ENCODE data around the gene NXPE4. TPM values are rescaled to one million over a fixed set of nuclear protein-coding genes. Genes with fewer than 3 reads are reported as not detected.
"Not testable (repeated sequence)": the region's sequence is repeated elsewhere in the genome, so short reads cannot be mapped to it uniquely, and the experiment has no call there.

The NXPE4 gene
- total and polyA plus RNA-seq, 5 experiments from 2014 or later: not detected

- H3K36me3 Mint-ChIP-seq: no peaks in the 10 kb centered on the region
- no peaks in the 10 kb centered on the region for H3K27me3 Mint-ChIP-seq
- POLR2A ChIA-PET: no interaction called here
- no peak for ATAC-seq
- no peak for DNase-seq
- no peak overlapping the region for H3K27ac Mint-ChIP-seq
- no peaks in the 10 kb centered on the region for H3K4me1 Mint-ChIP-seq
- no peaks in the 10 kb centered on the region for H3K9me3 Mint-ChIP-seq
- H3K4me3 Mint-ChIP-seq: no peak overlapping the region
Measured at GRCh38 chr11:114616516-114616915, 20.9 kb upstream of the NXPE4 start.

GRCh38 chr11:114615448-114616361, 20.1 kb upstream of the NXPE4 start:
- H3K9me3 Mint-ChIP-seq: no peaks in the 10 kb centered on the region
- H3K27ac Mint-ChIP-seq: no peak overlapping the region
- no peak overlapping the region for H3K4me3 Mint-ChIP-seq
- no peaks in the 10 kb centered on the region for H3K4me1 Mint-ChIP-seq
- no peaks in the 10 kb centered on the region for H3K27me3 Mint-ChIP-seq
- POLR2A ChIA-PET: no interaction called here
- DNase-seq (no peak), ATAC-seq (no peak)
- no peaks in the 10 kb centered on the region for H3K36me3 Mint-ChIP-seq

GRCh38 chr11:114614127-114614720, 18.6 kb upstream of the NXPE4 start:
- H3K9me3 Mint-ChIP-seq: no peaks in the 10 kb centered on the region
- no peak overlapping the region for H3K27ac Mint-ChIP-seq
- H3K27me3 Mint-ChIP-seq: no peaks in the 10 kb centered on the region
- no peaks in the 10 kb centered on the region for H3K36me3 Mint-ChIP-seq
- no peak for ATAC-seq
- no peaks in the 10 kb centered on the region for H3K4me1 Mint-ChIP-seq
- no peak overlapping the region for H3K4me3 Mint-ChIP-seq
- no peak for DNase-seq
- POLR2A ChIA-PET: no interaction called here

- not testable (repeated sequence) for ATAC-seq, H3K4me3 Mint-ChIP-seq
Measured at GRCh38 chr11:114613094-114613493, 17.5 kb upstream of the NXPE4 start.

GRCh38 chr11:114612686-114613085, 17.1 kb upstream of the NXPE4 start:
- DNase-seq (no peak), ATAC-seq (no peak)
- no peaks in the 10 kb centered on the region for H3K4me1 Mint-ChIP-seq
- no peaks in the 10 kb centered on the region for H3K36me3 Mint-ChIP-seq
- H3K27me3 Mint-ChIP-seq: no peaks in the 10 kb centered on the region
- H3K9me3 Mint-ChIP-seq: no peaks in the 10 kb centered on the region
- POLR2A ChIA-PET: no interaction called here
- no peak overlapping the region for H3K27ac Mint-ChIP-seq
- no peak overlapping the region for H3K4me3 Mint-ChIP-seq

More at GRCh38 chr11:114613094-114613493, 17.5 kb upstream of the NXPE4 start:
- H3K9me3 Mint-ChIP-seq, DNase-seq, POLR2A ChIA-PET, H3K27me3 Mint-ChIP-seq, H3K27ac Mint-ChIP-seq, H3K4me1 Mint-ChIP-seq, H3K36me3 Mint-ChIP-seq: not testable (repeated sequence)

- H3K4me3 Mint-ChIP-seq, H3K9me3 Mint-ChIP-seq, H3K27ac Mint-ChIP-seq, H3K27me3 Mint-ChIP-seq, POLR2A ChIA-PET, H3K36me3 Mint-ChIP-seq, DNase-seq, H3K4me1 Mint-ChIP-seq, ATAC-seq: not testable (repeated sequence)
Measured at GRCh38 chr11:114612199-114612598, 16.6 kb upstream of the NXPE4 start.

GRCh38 chr11:114610984-114611944, 15.7 kb upstream of the NXPE4 start:
- Mint-ChIP-seq H3K27me3 (no peaks in the 10 kb centered on the region), H3K4me3 (no peak overlapping the region), H3K9me3 (peaks cover 0 to 5% (median 0%) of the 10 kb centered on the region in 9 donors), H3K27ac (no peak overlapping the region), H3K4me1 (no peaks in the 10 kb centered on the region), H3K36me3 (no peaks in the 10 kb centered on the region)
- no peak for ATAC-seq
- POLR2A ChIA-PET: no interaction called here
- DNase-seq: no peak

GRCh38 chr11:114610550-114610949, 15.0 kb upstream of the NXPE4 start:
- POLR2A ChIA-PET: no interaction called here
- no peak overlapping the region for H3K4me3 Mint-ChIP-seq

GRCh38 chr11:114609429-114609828, 13.8 kb upstream of the NXPE4 start:
- Mint-ChIP-seq H3K27me3 (no peaks in the 10 kb centered on the region), H3K4me3 (no peak overlapping the region), H3K27ac (no peak overlapping the region), H3K4me1 (no peaks in the 10 kb centered on the region), H3K36me3 (no peaks in the 10 kb centered on the region), H3K9me3 (peaks cover 0 to 5% (median 0%) of the 10 kb centered on the region in 9 donors)
- ATAC-seq (no peak), DNase-seq (no peak)
- POLR2A ChIA-PET: no interaction called here

More at GRCh38 chr11:114610550-114610949, 15.0 kb upstream of the NXPE4 start:
- Mint-ChIP-seq H3K36me3 (no peaks in the 10 kb centered on the region), H3K9me3 (peaks cover 0 to 5% (median 0%) of the 10 kb centered on the region in 9 donors), H3K4me1 (no peaks in the 10 kb centered on the region), H3K27me3 (no peaks in the 10 kb centered on the region), H3K27ac (no peak overlapping the region)
- DNase-seq: no peak
- ATAC-seq: no peak

- H3K4me1 Mint-ChIP-seq, H3K36me3 Mint-ChIP-seq, ATAC-seq, H3K27ac Mint-ChIP-seq, POLR2A ChIA-PET, H3K9me3 Mint-ChIP-seq, DNase-seq, H3K4me3 Mint-ChIP-seq, H3K27me3 Mint-ChIP-seq: not testable (repeated sequence)
Measured at GRCh38 chr11:114608605-114609004, 13.0 kb upstream of the NXPE4 start.

- no peak for DNase-seq
- Mint-ChIP-seq H3K4me3 (no peak overlapping the region), H3K27ac (no peak overlapping the region), H3K36me3 (no peaks in the 10 kb centered on the region), H3K27me3 (no peaks in the 10 kb centered on the region), H3K4me1 (no peaks in the 10 kb centered on the region), H3K9me3 (peaks cover 0 to 5% (median 0%) of the 10 kb centered on the region in 9 donors)
- no peak for ATAC-seq
- POLR2A ChIA-PET: no interaction called here
Measured at GRCh38 chr11:114607753-114608459, 12.3 kb upstream of the NXPE4 start.

- H3K4me1 Mint-ChIP-seq, H3K36me3 Mint-ChIP-seq, DNase-seq, H3K4me3 Mint-ChIP-seq, H3K9me3 Mint-ChIP-seq, H3K27ac Mint-ChIP-seq, ATAC-seq, POLR2A ChIA-PET, H3K27me3 Mint-ChIP-seq: not testable (repeated sequence)
Measured at GRCh38 chr11:114606802-114607075, 11.2 kb upstream of the NXPE4 start.
